Stimulated activated CD4-positive, alpha-beta T cell treated with anti-CD3 and anti-CD28 coated beads, Interleukin-4, amount 100 ng/mL, for 1 hour (primary cell): ENCODE data around the gene FLAD1.

Experiments
- DNase-seq: peaks from one replicate; pipeline ENCODE4 v3.0.0-alpha.2; 2020

FLAD1 gene

GRCh38 chr1:155040358-155041093 is 57.4 kb downstream of the FLAD1 start:
- no peak for DNase-seq
